Measurements from ENCODE around the gene RAB7A.
"Not testable (repeated sequence)": the region's sequence is repeated elsewhere in the genome, so short reads cannot be mapped to it uniquely, and the experiment has no call there.

The RAB7A gene

GRCh38 chr3:128714887-128715491, 11.0 kb upstream of the RAB7A start:
- H3K9me3 ChIP-seq (ENCODE audit: control insufficient read depth, insufficient read depth, low read length) = no peaks in the 10 kb centered on the region
- peaks cover 7% of the 10 kb centered on the region for H3K4me1 ChIP-seq (ENCODE audit: control insufficient read depth, insufficient read depth, low read length)
- H3K9ac ChIP-seq (ENCODE audit: low read depth, low read length) = no peak overlapping the region
- no peak overlapping the region for H3K4me3 ChIP-seq (ENCODE audit: low read depth, low read length)
- no peaks in the 10 kb centered on the region for H3K27me3 ChIP-seq (ENCODE audit: control insufficient read depth, insufficient read depth, low read length)
- no peaks in the 10 kb centered on the region for H3K36me3 ChIP-seq (ENCODE audit: control insufficient read depth, insufficient read depth, low read length)

GRCh38 chr3:128718892-128719291, 7.1 kb upstream of the RAB7A start:
- not testable (repeated sequence) for H3K36me3 ChIP-seq (ENCODE audit: control insufficient read depth, insufficient read depth, low read length); H3K9ac ChIP-seq (ENCODE audit: low read depth, low read length)

GRCh38 chr3:128720891-128721290, 5.1 kb upstream of the RAB7A start:
- Histone ChIP-seq H3K9me3 (ENCODE audit: control insufficient read depth, insufficient read depth, low read length) (no peaks in the 10 kb centered on the region), H3K4me3 (ENCODE audit: low read depth, low read length) (no peak overlapping the region), H3K36me3 (ENCODE audit: control insufficient read depth, insufficient read depth, low read length) (no peaks in the 10 kb centered on the region), H3K27me3 (ENCODE audit: control insufficient read depth, insufficient read depth, low read length) (no peaks in the 10 kb centered on the region), H3K9ac (ENCODE audit: low read depth, low read length) (no peak overlapping the region), H3K4me1 (ENCODE audit: control insufficient read depth, insufficient read depth, low read length) (peaks cover 16% of the 10 kb centered on the region)

More at GRCh38 chr3:128718892-128719291, 7.1 kb upstream of the RAB7A start:
- peaks cover 14% of the 10 kb centered on the region for H3K4me1 ChIP-seq (ENCODE audit: control insufficient read depth, insufficient read depth, low read length)
- H3K27me3 ChIP-seq (ENCODE audit: control insufficient read depth, insufficient read depth, low read length); H3K9me3 ChIP-seq (ENCODE audit: control insufficient read depth, insufficient read depth, low read length); H3K4me3 ChIP-seq (ENCODE audit: low read depth, low read length): not testable (repeated sequence)

GRCh38 chr3:128723477-128723876, 2.5 kb upstream of the RAB7A start:
- Histone ChIP-seq H3K4me1 (ENCODE audit: control insufficient read depth, insufficient read depth, low read length) (peaks cover 17% of the 10 kb centered on the region), H3K27me3 (ENCODE audit: control insufficient read depth, insufficient read depth, low read length) (no peaks in the 10 kb centered on the region), H3K9ac (ENCODE audit: low read depth, low read length) (no peak overlapping the region), H3K4me3 (ENCODE audit: low read depth, low read length) (peak overlapping the region; percentile 16), H3K9me3 (ENCODE audit: control insufficient read depth, insufficient read depth, low read length) (no peaks in the 10 kb centered on the region), H3K36me3 (ENCODE audit: control insufficient read depth, insufficient read depth, low read length) (peaks cover 3% of the 10 kb centered on the region)

- no peaks in the 10 kb centered on the region for H3K27me3 ChIP-seq (ENCODE audit: control insufficient read depth, insufficient read depth, low read length)
- peaks cover 3% of the 10 kb centered on the region for H3K36me3 ChIP-seq (ENCODE audit: control insufficient read depth, insufficient read depth, low read length)
- no peak overlapping the region for H3K9ac ChIP-seq (ENCODE audit: low read depth, low read length)
- H3K9me3 ChIP-seq (ENCODE audit: control insufficient read depth, insufficient read depth, low read length) = no peaks in the 10 kb centered on the region
- H3K4me1 ChIP-seq (ENCODE audit: control insufficient read depth, insufficient read depth, low read length) = peaks cover 20% of the 10 kb centered on the region
- H3K4me3 ChIP-seq (ENCODE audit: low read depth, low read length) = no peak overlapping the region
Observed at GRCh38 chr3:128725547-128726022, 398 bp upstream of the RAB7A start.

GRCh38 chr3:128727059-128727458, 1.1 kb downstream of the RAB7A start:
- no peaks in the 10 kb centered on the region for H3K27me3 ChIP-seq (ENCODE audit: control insufficient read depth, insufficient read depth, low read length)
- H3K9ac ChIP-seq (ENCODE audit: low read depth, low read length) = peak overlapping the region; percentile 91
- H3K9me3 ChIP-seq (ENCODE audit: control insufficient read depth, insufficient read depth, low read length) = no peaks in the 10 kb centered on the region
- H3K4me1 ChIP-seq (ENCODE audit: control insufficient read depth, insufficient read depth, low read length) = peaks cover 16% of the 10 kb centered on the region
- peaks cover 3% of the 10 kb centered on the region for H3K36me3 ChIP-seq (ENCODE audit: control insufficient read depth, insufficient read depth, low read length)
- H3K4me3 ChIP-seq (ENCODE audit: low read depth, low read length) = peak overlapping the region; percentile 82

- Histone ChIP-seq H3K27me3 (ENCODE audit: control insufficient read depth, insufficient read depth, low read length) (no peaks in the 10 kb centered on the region), H3K9me3 (ENCODE audit: control insufficient read depth, insufficient read depth, low read length) (no peaks in the 10 kb centered on the region), H3K36me3 (ENCODE audit: control insufficient read depth, insufficient read depth, low read length) (peaks cover 3% of the 10 kb centered on the region), H3K4me1 (ENCODE audit: control insufficient read depth, insufficient read depth, low read length) (peaks cover 16% of the 10 kb centered on the region), H3K9ac (ENCODE audit: low read depth, low read length) (no peak overlapping the region), H3K4me3 (ENCODE audit: low read depth, low read length) (peak overlapping the region; percentile 82)
Observed at GRCh38 chr3:128727485-128727884, 1.5 kb downstream of the RAB7A start.

GRCh38 chr3:128727996-128728395, 2.0 kb downstream of the RAB7A start:
- H3K4me3 ChIP-seq (ENCODE audit: low read depth, low read length) = peak overlapping the region; percentile 82
- no peaks in the 10 kb centered on the region for H3K9me3 ChIP-seq (ENCODE audit: control insufficient read depth, insufficient read depth, low read length)
- no peaks in the 10 kb centered on the region for H3K27me3 ChIP-seq (ENCODE audit: control insufficient read depth, insufficient read depth, low read length)
- peaks cover 3% of the 10 kb centered on the region for H3K36me3 ChIP-seq (ENCODE audit: control insufficient read depth, insufficient read depth, low read length)
- peaks cover 16% of the 10 kb centered on the region for H3K4me1 ChIP-seq (ENCODE audit: control insufficient read depth, insufficient read depth, low read length)
- H3K9ac ChIP-seq (ENCODE audit: low read depth, low read length) = no peak overlapping the region

GRCh38 chr3:128728521-128728920, 2.5 kb downstream of the RAB7A start:
- H3K4me1 ChIP-seq (ENCODE audit: control insufficient read depth, insufficient read depth, low read length) = peaks cover 16% of the 10 kb centered on the region
- not testable (repeated sequence) for H3K4me3 ChIP-seq (ENCODE audit: low read depth, low read length); H3K9ac ChIP-seq (ENCODE audit: low read depth, low read length); H3K36me3 ChIP-seq (ENCODE audit: control insufficient read depth, insufficient read depth, low read length); H3K9me3 ChIP-seq (ENCODE audit: control insufficient read depth, insufficient read depth, low read length); H3K27me3 ChIP-seq (ENCODE audit: control insufficient read depth, insufficient read depth, low read length)

- Histone ChIP-seq H3K9ac (ENCODE audit: low read depth, low read length) (no peak overlapping the region), H3K4me1 (ENCODE audit: control insufficient read depth, insufficient read depth, low read length) (peaks cover 16% of the 10 kb centered on the region), H3K36me3 (ENCODE audit: control insufficient read depth, insufficient read depth, low read length) (peaks cover 3% of the 10 kb centered on the region), H3K9me3 (ENCODE audit: control insufficient read depth, insufficient read depth, low read length) (no peaks in the 10 kb centered on the region), H3K4me3 (ENCODE audit: low read depth, low read length) (no peak overlapping the region), H3K27me3 (ENCODE audit: control insufficient read depth, insufficient read depth, low read length) (no peaks in the 10 kb centered on the region)
Observed at GRCh38 chr3:128730471-128730870, 4.5 kb downstream of the RAB7A start.

- H3K9ac ChIP-seq (ENCODE audit: low read depth, low read length) = no peak overlapping the region
- H3K4me1 ChIP-seq (ENCODE audit: control insufficient read depth, insufficient read depth, low read length) = peaks cover 12% of the 10 kb centered on the region
- H3K9me3 ChIP-seq (ENCODE audit: control insufficient read depth, insufficient read depth, low read length) = no peaks in the 10 kb centered on the region
- H3K27me3 ChIP-seq (ENCODE audit: control insufficient read depth, insufficient read depth, low read length) = no peaks in the 10 kb centered on the region
- no peaks in the 10 kb centered on the region for H3K36me3 ChIP-seq (ENCODE audit: control insufficient read depth, insufficient read depth, low read length)
- H3K4me3 ChIP-seq (ENCODE audit: low read depth, low read length) = no peak overlapping the region
Observed at GRCh38 chr3:128734523-128735189, 8.7 kb downstream of the RAB7A start.

- Histone ChIP-seq H3K27me3 (ENCODE audit: control insufficient read depth, insufficient read depth, low read length) (no peaks in the 10 kb centered on the region), H3K4me3 (ENCODE audit: low read depth, low read length) (no peak overlapping the region), H3K9me3 (ENCODE audit: control insufficient read depth, insufficient read depth, low read length) (no peaks in the 10 kb centered on the region), H3K36me3 (ENCODE audit: control insufficient read depth, insufficient read depth, low read length) (no peaks in the 10 kb centered on the region), H3K4me1 (ENCODE audit: control insufficient read depth, insufficient read depth, low read length) (peaks cover 11% of the 10 kb centered on the region), H3K9ac (ENCODE audit: low read depth, low read length) (no peak overlapping the region)
Observed at GRCh38 chr3:128735287-128735686, 9.3 kb downstream of the RAB7A start.

All from iPS-15b (cell line).